AG09309 (cell line): Measurements from ENCODE around the gene NAV3.

Experiments used
- DNase-seq: peaks from one replicate; pipeline ENCODE4 v3.0.0-alpha.2; 2010; ENCODE audit warnings: low read depth
- H3K4me3 ChIP-seq: 2 replicates; pipeline ENCODE4 v1.5.1; 2011; ENCODE audit warnings: mild to moderate bottlenecking, low read depth, low read length, moderate library complexity; ENCODE audit not compliant: control insufficient read depth
- CTCF ChIP-seq: IDR thresholded peaks from 2 replicates; pipeline ENCODE4 v1.5.1; 2011; ENCODE audit warnings: mild to moderate bottlenecking, low read depth, low read length, inconsistent platforms; ENCODE audit not compliant: insufficient read depth, control insufficient read depth; ENCODE audit errors: missing control alignments

Gene NAV3

GRCh38 chr12:78183824-78184223 lies 353.1 kb downstream of the NAV3 start:
- TF ChIP-seq CTCF, result no peak
- DNase-seq, result no peak
- H3K4me3 ChIP-seq, result no peak overlapping the region

- no peak for DNase-seq
- no peak for TF ChIP-seq CTCF
- H3K4me3 ChIP-seq, result no peak overlapping the region
Observed at GRCh38 chr12:78185109-78185508, 354.4 kb downstream of the NAV3 start.

GRCh38 chr12:78185651-78186050 lies 355.0 kb downstream of the NAV3 start:
- DNase-seq, result no peak
- TF ChIP-seq CTCF, result no peak
- H3K4me3 ChIP-seq, result no peak overlapping the region

- no peak for TF ChIP-seq CTCF
- H3K4me3 ChIP-seq, result no peak overlapping the region
- DNase-seq, result no peak
Observed at GRCh38 chr12:78186670-78187069, 356.0 kb downstream of the NAV3 start.

- H3K4me3 ChIP-seq, result no peak overlapping the region
- TF ChIP-seq CTCF, result no peak
Observed at GRCh38 chr12:78187741-78188140, 357.0 kb downstream of the NAV3 start.

GRCh38 chr12:78189656-78190055 lies 359.0 kb downstream of the NAV3 start:
- H3K4me3 ChIP-seq, result no peak overlapping the region
- DNase-seq, result no peak
- TF ChIP-seq CTCF, result no peak

More at GRCh38 chr12:78187741-78188140, 357.0 kb downstream of the NAV3 start:
- no peak for DNase-seq

- no peak for TF ChIP-seq CTCF
Observed at GRCh38 chr12:78191611-78192010, 360.9 kb downstream of the NAV3 start.

More at GRCh38 chr12:78191611-78192010, 360.9 kb downstream of the NAV3 start:
- H3K4me3 ChIP-seq, result no peak overlapping the region
- no peak for DNase-seq
